ENCODE data around the gene DHRS11.

The DHRS11 gene, protein sequence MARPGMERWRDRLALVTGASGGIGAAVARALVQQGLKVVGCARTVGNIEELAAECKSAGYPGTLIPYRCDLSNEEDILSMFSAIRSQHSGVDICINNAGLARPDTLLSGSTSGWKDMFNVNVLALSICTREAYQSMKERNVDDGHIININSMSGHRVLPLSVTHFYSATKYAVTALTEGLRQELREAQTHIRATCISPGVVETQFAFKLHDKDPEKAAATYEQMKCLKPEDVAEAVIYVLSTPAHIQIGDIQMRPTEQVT

DNA sequence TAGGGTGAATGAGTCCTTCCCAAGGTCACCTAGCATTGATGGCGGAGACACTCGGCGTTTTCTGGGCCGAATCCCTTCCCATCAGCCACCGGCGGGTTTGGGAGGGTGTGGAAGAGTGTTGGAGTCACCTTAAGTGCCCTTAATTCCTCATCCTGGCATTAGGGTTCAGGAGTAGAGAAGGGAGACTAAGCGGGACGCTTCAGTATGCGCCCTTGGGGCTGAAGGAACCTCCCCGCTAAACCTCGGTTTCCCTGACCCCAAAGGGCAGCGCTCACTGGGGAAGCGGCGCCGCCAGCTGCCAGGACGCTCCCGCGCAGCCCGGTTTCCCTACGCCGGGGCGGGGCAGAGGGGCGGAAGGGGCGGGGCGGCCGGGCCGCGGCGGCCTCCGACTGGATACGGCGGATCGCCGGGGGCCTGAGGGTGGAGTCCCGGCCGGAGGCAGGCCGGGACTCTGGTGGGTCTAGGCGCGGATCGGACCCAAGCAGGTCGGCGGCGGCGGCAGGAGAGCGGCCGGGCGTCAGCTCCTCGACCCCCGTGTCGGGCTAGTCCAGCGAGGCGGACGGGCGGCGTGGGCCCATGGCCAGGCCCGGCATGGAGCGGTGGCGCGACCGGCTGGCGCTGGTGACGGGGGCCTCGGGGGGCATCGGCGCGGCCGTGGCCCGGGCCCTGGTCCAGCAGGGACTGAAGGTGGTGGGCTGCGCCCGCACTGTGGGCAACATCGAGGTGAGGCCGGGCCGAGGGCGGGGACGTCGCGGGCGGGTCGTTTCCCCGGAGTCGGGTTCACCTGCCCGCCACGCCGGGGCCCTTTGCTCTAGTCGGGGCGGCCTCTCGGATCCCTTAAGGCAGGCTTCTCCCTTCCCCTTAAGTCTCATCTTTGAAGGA lies at the start of gene DHRS11:
Gene DHRS11 (plus strand): TSS at position 446 of the 882 bp plus-strand sequence. CDS start 131 bp downstream, at position 577.
- peak in 13 of 14 donors; percentile 18 to 81 (median 57) for DNase-seq

DNA sequence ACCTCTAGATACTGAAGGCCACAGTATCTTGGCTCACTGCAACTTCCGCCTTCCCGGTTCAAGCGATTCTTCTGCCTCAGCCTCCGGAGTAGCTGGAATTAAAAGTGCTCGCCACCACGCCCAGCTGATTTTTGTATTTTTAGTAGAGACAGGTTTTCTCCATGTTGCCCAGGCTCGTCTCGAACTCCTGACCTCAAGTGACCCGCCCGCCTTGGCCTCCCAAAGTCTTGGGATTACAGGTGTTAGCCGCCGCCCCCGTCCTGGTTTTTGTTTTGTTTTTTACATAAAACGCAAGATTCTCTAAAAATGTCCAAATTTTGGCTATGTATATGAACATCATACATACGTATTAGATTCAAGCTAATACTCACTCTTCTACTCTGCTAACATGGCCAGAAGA lies 48.9 kb upstream of the DHRS11 start:
- DNase-seq = no peak

DNA sequence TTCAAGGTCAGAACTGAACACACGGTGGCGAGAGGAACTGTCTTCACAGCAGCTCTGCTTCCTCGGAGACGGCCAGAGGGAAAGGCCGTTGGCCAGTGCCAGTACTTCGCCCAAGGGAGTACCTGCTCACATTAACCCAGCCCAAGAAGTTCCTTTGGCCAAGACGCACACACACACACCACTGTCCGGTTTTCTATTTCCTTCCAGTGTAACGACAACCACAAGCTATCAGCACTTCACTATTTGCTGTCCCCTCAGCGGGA lies 47.7 kb upstream of the DHRS11 start:
- DNase-seq = peak in 4 of 14 donors; percentile 25 to 51 (median 43)

DNA sequence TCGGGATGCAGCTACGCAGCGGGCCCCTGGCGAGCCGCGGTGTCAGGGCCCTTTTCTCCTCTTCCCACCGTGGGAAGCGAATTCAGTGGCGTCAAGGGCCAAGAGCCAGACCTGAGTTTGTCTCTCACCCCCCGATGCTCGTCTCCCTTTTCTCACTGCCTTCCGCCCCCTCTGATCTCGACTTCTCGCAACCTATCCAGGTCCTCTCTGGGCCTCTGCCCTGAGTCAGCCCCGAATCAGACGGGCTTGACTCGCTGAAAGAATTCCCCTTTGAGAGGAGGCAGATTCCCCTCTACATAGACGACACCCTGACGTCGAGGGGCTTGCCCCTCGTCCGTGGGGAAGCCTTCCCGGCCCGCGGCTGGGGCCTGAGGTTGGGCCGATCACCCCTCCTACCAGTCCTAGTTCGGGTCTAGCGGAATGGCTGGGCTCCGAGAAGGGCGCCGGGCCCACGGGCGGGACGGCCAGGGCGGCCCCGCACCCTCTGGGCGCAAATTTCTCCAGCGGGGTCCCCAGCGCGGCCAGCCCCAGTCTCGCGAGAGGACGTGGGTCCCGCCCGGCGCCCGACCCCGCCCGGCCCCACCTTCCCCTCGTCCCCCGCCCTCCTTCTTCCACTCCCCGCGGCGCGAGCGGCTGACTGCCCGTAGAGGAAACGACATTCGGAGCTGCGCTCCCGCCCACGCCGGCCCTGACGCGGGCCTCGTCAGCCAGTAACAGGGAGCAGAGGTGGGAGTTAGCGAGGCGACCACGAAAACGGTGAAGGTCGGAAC lies 47.2 kb upstream of the DHRS11 start, which contains the start of gene GGNBP2:
Gene GGNBP2 (plus strand): TSS at position 613 of the 770 bp plus-strand sequence. CDS start 806 bp downstream, outside the sequence.
- DNase-seq = peak in 13 of 14 donors; percentile 63 to 95 (median 91)

DNA sequence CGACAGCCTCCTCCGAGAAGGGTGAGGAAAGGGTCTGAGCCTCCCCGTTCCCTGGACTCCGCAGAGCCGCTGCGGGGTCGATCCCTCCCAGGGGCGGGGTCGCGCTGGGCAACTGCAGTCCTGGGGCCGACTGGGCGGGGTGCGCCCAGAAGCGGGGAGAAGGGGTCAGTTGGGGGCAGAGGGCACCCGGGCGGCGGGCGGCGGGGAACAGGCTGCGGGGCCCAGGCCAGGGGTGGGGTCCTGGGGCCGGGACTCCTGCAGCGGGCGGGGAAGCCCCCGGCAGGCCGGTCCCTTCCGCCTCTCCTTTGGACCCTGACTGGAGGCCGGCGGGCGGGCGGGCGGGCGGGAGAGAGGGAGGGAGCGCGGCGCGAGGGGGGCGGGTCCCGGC lies 46.6 kb upstream of the DHRS11 start:
- DNase-seq = peak in 10 of 14 donors; percentile 70 to 95 (median 92)

DNA sequence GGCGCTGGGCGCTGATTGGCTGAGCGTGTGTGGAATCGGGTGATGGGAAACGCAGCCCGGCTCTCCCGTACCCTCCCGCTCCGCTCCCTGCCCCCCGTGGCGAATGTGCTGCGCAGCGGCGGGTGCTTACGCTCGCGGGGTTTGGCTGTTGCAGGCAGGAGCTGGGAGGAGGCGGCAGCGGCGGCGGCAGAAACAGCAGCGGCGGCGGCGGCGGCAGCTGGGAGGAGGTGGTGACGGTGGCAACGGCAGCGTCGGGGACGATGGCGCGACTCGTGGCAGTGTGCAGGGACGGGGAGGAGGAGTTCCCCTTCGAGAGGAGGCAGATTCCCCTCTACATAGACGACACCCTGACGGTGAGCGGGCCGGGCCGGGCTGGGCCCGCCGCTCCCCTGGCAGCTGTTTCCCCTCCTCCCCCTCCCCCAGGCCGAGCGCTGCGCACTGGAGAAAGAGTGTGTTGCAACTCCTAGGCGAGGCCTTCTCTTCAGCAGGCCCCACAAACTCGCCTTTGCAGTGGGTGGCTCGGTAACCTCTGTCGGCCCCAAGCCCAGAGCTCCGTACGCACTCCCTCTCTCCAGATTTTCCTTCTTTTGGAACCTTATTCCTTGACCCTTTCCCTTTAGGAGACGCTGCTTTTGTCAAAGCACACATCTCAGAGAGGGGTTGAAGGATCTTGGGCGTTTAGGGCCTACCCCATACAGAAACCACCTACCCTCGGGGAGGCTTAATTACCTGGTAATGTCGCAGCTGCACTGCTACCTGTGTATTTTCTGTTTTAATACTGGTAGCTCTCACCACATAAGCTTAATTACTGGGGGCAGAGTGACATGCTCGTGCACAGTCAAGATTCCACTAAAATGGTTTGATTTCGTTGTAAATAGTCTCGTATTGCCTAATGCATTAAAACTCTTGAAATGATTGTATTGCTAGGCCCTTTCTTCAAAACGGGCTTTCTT lies 45.9 kb upstream of the DHRS11 start:
- DNase-seq = peak; percentile 74 to 98 (median 92)

DNA sequence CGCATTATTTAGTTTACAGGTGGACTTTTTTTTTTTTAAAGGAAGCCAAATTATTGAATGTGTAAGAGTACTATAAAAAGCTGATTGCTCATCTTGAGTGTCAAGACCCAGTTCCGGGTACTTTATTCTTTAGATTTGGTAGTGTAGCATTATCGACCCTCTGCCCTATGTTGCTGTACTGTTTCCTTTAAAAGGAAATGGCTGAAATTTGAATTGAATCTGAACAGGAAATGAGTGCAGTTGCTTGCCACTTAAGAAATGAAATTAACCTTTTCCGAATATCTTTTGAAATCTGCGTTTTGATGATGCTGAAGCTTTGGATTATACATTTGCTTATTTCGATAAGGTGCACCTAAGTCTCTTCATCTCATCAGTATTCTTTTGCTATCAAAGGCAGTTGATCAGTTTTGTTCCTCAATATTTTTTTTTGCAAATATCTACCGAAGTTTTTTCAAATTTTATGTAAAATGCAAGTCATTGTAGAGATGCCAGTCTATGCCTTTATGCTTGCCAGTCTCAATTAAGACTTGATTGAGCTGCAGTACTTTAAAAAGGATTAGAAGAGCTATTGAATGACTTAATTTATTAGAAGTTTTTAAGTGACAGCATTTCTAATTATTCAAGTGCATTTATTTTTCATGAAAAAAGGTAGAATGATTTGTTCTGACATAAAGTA lies 45.1 kb upstream of the DHRS11 start:
- no peak for DNase-seq

DNA sequence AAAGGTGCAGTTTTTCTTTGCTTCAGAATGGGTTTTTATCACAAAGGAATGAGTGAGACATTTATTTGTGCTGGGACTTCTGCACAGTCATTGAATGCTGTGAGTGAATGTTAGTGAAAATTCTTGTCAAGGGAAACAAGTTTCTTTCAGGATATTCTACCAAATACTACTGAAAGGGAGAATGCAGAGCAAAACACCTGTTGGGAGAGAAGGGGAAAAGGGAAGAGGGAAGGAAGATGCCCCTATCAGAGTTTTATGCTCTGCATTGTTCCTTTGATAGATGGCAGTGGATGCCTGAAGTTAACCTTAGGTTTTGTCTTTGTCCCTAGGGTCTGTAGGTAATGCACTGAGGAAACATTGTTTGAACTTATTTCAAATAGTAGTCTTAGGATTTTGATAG lies 43.9 kb upstream of the DHRS11 start:
- DNase-seq = no peak

DNA sequence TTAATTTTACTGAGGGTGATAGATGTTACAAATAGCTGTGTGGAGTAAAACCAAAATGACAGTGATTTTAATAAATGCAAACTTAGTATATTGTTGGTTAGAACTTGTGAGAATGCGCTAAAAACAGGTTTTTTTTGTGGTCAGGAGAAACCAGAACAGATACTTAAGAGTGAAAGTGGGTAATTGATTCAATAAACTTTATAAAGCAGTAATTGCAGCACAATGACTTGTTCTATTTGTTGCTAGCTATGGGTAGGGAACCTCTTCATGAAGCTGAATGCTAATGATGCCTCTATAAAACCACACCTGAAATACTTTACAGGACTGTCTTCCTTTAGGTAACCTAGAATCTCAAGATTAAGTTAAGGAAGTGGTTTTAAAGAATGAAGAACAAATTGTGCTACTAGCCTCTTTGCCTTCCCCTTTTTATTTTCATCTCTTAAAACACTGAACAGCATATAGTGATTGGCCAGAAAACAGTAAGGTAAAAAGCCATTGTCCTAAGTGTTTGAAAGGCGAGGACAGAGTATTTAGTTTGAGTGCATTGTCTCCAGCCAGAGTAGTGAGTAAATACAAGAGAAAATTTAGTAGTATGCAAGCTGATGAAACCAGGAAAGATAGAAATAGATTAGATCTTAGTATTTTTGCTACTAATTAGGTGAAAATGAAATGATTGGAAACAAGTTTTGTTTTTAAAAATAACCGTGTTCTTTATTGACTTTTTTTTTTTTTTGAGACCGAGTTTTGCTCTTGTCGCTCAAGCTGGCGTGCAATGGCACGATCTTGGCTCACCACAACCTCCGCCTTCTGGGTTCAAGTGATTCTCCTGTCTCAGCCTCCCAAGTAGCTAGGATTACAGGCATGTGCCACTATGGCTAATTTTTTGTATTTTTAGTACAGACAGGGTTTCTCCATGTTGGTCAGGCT lies 40.9 kb upstream of the DHRS11 start:
- DNase-seq = no peak

DNA sequence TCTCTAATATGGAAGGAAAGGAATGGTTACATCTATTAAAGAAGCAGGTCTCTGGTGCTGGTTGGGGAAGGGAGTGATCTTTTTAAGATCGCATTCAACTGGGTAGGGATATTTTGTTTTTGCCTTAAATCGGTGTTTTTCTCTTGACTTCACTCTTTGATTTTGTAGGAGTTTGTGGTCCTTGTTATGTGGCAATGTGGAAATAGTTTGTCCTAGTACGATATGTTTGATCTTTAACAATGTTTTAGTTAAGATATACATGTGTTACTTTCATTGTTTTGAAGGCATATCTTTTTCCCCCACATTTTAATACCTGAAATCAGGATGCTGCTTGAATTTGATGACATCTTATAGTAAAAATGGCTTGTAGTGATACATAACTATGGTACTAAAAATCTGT lies 38.2 kb upstream of the DHRS11 start:
- DNase-seq = no peak

DNA sequence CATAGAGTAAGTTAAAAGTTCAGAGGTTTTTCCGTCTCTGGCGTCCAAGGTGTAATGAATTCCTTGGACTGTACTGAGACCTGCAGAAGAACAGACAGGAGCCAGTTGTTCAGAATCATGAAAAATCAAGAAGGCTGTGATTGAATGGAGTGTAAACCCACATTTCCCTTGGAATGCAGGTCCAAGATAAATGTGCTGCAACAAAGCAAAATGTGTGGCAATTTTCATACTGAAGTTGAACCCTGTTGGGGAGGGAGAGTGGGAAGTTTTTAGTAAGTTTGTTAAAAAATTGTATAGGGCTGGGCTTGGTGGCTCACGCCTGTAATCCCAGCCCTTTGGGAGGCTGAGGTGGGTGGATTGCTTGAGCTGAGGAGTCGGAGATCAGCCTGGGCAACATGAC lies 25.6 kb upstream of the DHRS11 start:
- DNase-seq = no peak

DNA sequence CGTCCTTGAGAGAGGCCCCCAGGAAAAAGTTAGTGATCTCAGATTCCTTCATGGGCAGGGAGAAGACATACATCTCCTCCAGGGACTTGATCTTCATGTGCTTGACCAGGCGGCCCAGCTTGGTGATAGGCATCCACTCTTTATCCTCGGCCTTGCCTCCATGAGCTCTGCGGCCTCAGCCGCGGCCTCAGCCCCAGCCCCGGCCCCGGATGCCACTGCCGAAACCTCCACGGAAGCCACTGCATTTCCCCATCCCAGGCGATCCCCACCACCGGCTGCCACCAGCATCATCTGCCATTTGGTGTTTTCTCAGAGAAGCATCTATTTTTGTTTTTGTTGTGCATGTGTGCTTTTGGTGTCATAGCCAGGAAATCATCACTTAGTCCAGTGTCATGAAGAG lies 16.7 kb upstream of the DHRS11 start:
- no peak for DNase-seq

DNA sequence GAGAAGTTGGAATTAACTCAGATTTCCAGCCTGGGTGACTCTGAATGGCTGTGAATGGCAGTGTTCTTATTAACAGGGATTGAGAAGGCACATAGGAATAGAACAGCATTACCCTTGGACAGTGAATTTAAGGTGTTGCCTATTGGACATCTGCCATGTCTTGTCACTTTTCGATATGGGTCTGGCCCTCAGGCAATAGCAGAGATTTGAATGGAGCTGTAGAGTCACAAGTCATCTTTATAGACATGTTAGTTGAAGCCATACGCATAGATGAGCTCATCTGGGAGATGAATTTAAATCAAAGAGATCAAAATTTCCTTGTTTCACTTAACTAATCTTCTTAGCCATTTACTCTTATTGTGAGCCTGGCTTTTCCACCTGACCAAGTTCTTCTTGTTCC lies 14.9 kb upstream of the DHRS11 start:
- no peak for DNase-seq

DNA sequence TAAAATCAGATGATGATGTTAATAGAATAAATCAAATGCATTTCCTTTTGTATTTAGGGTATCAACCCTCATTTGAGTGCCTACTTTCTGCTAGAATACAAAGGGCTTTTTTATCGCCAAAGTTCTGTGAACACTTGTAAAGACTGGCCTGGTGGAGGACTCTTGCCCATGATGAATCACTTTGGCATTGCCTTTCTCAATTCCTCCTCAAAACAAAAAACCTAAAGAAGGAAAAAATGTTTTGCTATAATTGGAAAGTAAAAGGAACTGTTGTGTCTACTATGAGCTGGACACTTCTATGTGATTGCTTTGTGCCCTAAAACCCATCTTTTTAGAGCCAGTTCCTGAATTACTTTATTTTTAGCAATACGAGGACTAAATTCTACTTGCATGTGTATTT lies 13.0 kb upstream of the DHRS11 start:
- no peak for DNase-seq

DNA sequence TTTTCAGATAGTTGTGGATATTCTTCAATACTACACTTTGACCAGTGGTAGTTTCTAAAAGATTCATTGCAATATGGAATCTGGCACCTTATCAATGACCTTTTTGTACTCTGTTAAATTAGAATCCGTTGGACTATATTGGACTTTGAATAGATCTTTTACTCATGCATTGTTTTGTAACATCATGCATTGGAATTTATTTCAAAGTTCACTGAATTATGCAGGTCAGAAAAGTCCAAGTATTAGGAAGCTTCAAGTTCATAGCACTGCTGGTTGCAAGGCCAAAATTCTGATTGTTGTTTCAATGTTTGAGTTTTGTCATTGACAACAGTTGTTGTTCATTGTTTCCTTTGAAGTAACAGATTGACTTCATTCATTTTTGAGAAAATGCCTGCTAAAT lies 7.9 kb upstream of the DHRS11 start:
- no peak for DNase-seq

DNA sequence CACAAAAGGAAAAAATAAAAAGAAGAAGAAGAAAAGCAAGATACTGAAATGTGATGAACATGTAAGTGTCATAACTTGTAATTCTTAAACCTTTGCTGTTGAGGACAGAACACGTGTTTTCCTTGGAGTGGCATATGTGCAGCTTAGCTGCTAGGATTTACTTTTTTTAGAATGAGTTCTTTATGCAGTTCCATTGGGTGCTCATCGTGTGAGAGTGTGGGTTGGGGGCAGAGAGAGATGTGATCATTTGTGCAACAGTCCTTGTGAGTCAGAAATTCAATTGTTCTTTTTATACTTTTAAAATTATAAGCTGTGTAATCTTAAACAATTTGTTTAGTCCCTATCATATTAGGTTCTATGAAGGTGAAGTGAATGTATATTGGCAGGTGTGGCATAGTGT lies 5.5 kb upstream of the DHRS11 start:
- DNase-seq = no peak

DNA sequence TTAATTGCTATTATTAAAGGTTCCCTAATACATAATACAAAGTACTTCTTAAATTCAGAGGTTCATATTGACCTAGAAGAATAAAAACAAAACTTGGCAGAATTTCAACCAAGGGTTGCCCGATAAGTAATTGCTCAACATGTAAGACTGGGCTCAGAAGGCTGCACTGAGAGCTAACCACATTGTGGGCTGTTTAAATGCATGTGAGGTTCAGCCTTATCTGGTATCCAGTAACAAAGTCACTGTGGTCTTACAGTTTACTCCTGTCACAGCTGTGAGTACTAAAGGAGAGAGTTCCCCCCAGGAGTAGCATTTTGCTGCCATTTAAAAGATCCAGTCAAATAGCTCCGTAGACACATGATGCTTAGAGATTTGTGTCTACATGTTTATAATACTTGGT lies 1.6 kb upstream of the DHRS11 start:
- DNase-seq = no peak

DNA sequence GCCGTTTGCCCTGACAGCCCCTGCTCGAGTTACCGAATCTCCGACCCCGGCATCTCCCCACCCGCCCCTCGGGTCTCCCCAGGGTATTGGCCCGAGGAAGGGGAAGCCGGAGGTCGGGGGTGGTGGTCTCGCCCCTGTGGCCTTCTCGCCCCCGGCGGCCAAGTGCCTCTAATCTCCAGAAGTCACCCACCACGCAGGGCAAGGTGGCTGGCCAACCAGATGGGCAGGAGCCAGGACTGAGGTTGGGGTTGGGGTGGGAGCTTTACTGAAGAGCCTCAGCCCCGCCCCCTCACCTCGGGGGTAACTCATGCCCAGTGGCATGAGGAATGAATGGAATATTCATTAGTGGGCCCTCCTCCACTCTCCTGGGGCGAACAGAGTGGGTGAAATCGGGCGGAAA lies 637 bp downstream of the DHRS11 start:
- DNase-seq = peak in 1 of 14 donors; percentile 4

DNA sequence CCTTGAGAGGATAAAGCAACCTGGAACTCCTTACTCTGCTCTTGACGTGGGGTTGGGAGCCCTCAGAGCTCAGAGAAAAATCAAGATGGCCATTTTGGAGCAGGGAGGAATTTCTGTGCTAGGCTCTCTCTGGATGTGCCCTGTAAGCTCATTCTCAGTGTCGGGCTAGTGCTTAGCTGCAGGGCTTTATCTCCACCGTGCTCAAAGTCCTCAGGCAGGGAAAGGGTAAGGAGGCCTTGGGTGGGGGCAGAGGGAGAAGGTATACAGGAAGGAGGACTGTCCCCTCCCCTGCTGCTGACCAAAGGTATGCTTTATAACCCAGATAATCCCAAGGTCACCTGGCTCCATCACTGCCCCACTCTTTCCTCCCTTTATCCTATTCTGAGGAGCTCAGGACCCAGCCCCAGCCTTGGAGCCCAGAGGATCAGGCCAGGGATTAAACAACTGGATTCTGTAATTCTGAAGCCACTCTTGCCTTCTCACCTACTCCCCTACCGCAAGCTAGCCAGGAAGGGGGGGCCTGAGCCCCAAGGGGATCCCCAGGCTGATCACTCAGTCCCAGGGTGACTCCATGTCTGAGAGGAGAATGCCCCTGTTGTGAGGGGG lies 1.1 kb downstream of the DHRS11 start:
- no peak for DNase-seq

Measured in C1 segment of cervical spinal cord (tissue), 14 donors.